Measurements from ENCODE around the gene CIDEA.
"Not testable (repeated sequence)": the region's sequence is repeated elsewhere in the genome, so short reads cannot be mapped to it uniquely, and the experiment has no call there.

The CIDEA gene

DNA sequence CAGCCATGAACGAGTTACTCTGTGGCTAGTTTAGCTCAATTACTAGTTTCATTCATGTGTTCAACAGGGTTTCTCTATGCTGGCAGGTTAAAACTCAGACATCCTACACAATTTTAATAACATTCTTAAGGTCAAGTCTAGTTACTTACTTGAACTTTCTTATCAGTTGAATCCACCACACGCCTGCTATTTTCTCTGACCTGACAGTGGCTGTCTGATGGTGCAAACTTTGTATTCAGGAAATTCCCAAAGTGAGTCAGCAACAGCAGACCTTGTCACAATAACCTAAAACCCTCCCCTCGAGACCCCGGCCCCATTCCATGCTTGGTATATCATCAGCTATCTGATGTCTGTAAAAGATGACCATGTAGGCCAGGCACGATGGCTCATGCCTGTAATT is 20.8 kb upstream of the CIDEA start:
- Mint-ChIP-seq H3K9me3 (no peaks in the 10 kb centered on the region), H3K4me3 (no peak overlapping the region), H3K27ac (no peak overlapping the region), H3K27me3 (ENCODE audit: low read depth) (peaks cover 11% of the 10 kb centered on the region), H3K4me1 (ENCODE audit: low read depth) (no peaks in the 10 kb centered on the region), H3K36me3 (ENCODE audit: low read depth) (no peaks in the 10 kb centered on the region)

DNA sequence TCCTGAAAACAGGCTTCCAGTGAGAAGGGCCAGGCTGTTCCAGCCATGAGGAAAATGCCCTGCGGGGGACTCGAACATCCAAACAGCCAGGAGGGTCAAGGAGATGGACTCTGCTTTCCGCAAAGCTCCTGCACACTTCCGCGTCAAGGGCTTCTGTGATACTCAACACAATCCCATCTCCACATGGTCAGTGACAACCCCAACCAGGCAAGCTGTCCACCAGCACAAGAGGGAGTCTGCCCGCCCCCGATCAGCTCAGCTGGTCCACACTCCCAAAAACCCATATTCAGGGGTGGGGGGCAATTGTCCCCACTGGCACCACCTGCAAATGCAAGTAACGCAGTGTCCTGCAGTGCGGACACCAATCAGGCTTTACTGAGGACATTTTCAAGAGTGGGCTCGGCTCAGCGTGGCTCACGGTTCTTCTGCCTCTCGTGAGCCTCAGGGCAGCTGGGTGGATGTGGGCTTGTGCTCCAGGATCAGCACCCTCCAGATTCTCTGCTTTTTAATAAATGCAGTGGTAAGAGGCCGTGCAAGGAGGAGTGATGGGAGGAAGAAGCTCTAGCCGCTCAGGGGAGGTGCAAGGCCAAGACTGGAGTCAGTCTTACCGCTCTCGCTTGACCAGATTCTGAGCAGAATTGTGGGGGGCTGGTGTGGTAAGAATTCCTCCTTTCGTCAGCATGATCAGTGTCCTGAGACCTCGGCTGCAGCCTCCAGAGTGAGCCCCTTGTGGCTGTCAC is 19.5 kb upstream of the CIDEA start:
- no peaks in the 10 kb centered on the region for H3K36me3 Mint-ChIP-seq (ENCODE audit: low read depth)
- no peak overlapping the region for H3K27ac Mint-ChIP-seq
- no peaks in the 10 kb centered on the region for H3K9me3 Mint-ChIP-seq
- H3K4me1 Mint-ChIP-seq (ENCODE audit: low read depth), result no peaks in the 10 kb centered on the region
- no peak overlapping the region for H3K4me3 Mint-ChIP-seq
- peaks cover 15% of the 10 kb centered on the region for H3K27me3 Mint-ChIP-seq (ENCODE audit: low read depth)

DNA sequence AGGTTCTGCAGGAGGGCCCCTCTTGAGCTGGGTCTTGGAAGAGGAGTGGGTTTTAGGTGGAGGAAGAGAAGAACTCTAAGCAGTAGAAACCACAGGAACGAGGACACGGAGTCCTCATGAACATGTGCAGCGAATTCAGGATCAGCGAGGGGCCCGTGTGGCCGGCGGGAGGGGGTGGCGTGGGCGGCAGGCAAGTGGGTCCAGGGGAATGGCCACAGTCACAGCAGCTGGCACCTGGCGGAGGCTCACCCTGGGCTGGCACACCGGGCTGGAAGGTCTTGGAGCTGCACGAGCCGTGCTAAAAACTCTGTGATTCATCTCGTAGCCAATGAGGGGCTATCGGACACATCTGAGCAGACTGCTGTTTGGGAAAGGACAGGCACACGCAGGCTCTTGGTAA is 18.0 kb upstream of the CIDEA start:
- H3K4me3 Mint-ChIP-seq, result no peak overlapping the region
- H3K27me3 Mint-ChIP-seq (ENCODE audit: low read depth), result peaks cover 17% of the 10 kb centered on the region
- H3K4me1 Mint-ChIP-seq (ENCODE audit: low read depth), result no peaks in the 10 kb centered on the region
- H3K27ac Mint-ChIP-seq, result no peak overlapping the region
- no peaks in the 10 kb centered on the region for H3K36me3 Mint-ChIP-seq (ENCODE audit: low read depth)
- no peaks in the 10 kb centered on the region for H3K9me3 Mint-ChIP-seq

DNA sequence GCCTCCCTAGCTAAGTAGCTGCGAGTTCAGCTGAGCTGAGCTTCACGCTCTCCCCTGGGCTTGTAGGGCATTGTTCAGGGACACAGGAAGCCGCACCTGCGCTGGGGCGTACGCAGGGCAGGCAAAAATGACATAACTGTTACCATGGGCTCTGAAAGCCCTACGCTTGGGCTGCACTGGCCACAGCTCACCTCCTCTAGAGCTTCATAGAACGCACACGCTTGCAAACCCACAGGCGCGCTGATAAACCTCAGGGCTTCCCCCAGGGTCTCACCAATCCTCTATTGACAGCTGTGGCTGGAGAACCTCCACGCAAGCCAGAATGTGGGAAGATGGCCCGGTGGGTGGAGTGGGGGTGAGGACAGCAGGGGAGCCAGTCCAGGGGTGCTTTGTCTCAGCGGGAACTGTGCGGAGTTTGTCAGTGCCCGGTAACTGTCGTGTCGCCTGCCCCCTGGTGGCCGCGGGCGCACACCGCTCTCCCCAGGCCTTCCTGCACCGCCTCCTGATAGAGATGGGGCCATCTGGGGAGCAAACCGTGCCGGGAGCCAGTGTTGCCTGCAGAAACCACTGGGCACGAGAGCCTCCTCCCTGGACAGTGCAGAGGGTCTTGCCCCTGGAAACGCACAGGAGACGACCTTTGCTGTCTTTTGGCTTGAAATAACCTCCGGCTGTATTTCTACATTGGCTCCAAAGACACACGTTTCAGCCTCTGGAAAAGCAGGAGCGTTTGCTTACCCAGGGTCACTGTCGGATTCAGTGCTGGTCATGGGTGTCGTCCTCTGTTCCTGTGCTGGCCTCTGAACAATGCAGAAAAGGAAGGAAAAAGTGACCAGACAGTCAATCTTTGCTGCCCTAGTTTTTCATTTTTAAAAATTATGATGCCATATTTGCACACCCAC is 17.0 kb upstream of the CIDEA start:
- peaks cover 21% of the 10 kb centered on the region for H3K27me3 Mint-ChIP-seq (ENCODE audit: low read depth)
- no peak overlapping the region for H3K27ac Mint-ChIP-seq
- H3K4me1 Mint-ChIP-seq (ENCODE audit: low read depth), result no peaks in the 10 kb centered on the region
- H3K9me3 Mint-ChIP-seq, result no peaks in the 10 kb centered on the region
- H3K36me3 Mint-ChIP-seq (ENCODE audit: low read depth), result no peaks in the 10 kb centered on the region
- no peak overlapping the region for H3K4me3 Mint-ChIP-seq

DNA sequence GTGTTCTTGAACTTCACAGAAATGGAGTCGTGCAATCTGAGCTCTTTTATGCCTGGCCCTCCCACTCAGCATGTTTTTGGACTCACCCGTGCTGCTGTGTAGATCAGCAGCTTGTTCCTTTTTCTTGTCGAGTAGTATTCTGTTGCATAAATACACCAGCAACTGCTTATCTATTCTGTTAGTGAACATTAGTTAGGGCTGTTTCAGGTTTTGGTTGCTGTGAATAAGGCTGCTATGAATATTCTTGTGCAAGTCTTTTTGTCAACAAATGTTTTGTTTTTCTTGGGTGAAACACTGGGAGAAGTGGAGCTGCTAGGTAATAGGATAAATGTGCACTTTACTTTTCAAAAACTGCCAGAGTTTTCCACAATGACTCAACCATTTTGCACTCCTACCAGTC is 15.3 kb upstream of the CIDEA start:
- Mint-ChIP-seq H3K4me1 (ENCODE audit: low read depth) (no peaks in the 10 kb centered on the region), H3K27me3 (ENCODE audit: low read depth) (peaks cover 21% of the 10 kb centered on the region), H3K4me3 (no peak overlapping the region), H3K27ac (no peak overlapping the region), H3K36me3 (ENCODE audit: low read depth) (no peaks in the 10 kb centered on the region), H3K9me3 (no peaks in the 10 kb centered on the region)

DNA sequence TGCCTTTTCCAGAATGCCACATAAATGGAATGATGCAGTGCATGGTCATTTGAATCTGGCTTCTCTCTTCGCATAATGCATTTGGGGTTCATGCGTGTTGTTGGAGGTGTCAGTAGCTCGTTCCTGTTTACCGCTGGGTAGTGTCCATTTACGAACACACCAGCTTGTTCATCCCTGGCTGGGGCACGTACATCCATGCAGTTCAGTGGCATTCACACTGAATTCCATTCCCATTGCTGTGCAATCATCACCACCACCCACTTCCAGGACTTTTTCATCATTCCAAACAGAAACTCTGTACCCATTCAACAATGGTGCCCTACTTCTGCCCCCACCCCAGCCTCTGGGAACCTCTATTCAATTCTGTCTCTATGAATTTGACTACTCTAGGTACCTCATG is 14.7 kb upstream of the CIDEA start:
- Mint-ChIP-seq H3K4me3 (no peak overlapping the region), H3K27me3 (ENCODE audit: low read depth) (peaks cover 21% of the 10 kb centered on the region), H3K4me1 (ENCODE audit: low read depth) (no peaks in the 10 kb centered on the region), H3K27ac (no peak overlapping the region), H3K36me3 (ENCODE audit: low read depth) (no peaks in the 10 kb centered on the region), H3K9me3 (no peaks in the 10 kb centered on the region)

DNA sequence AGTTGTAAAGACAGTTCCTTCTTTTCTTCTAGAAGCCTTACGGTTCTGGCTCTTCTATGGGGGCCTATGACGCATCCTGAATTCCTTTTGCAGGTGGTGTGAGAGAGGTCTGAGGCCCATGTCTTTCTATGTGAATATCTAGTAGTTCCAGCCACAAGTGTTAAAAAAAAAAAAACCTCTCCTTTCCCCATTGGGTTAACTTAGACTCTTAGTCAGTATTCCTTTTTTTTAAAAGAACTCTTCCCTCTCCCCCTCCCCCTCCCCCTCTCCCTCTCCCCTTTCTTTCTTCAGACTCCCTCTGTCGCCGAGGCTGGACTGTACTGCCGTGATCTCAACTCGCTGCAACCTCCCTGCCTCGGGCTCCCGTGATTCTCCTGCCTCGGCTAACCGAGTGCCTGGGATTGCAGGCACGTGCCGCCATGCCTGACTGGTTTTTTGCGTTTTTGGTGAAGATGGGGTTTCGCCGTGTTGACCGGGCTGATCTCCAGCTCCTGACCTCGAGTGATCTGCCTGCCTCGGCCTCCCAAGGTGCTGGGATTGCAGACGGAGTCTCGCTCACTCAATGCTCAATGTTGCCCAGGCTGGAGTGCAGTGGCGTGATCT is 11.4 kb upstream of the CIDEA start:
- no peaks in the 10 kb centered on the region for H3K36me3 Mint-ChIP-seq (ENCODE audit: low read depth)
- peaks cover 20% of the 10 kb centered on the region for H3K27me3 Mint-ChIP-seq (ENCODE audit: low read depth)
- H3K9me3 Mint-ChIP-seq, result no peaks in the 10 kb centered on the region
- H3K27ac Mint-ChIP-seq, result no peak overlapping the region
- no peaks in the 10 kb centered on the region for H3K4me1 Mint-ChIP-seq (ENCODE audit: low read depth)
- H3K4me3 Mint-ChIP-seq, result no peak overlapping the region

DNA sequence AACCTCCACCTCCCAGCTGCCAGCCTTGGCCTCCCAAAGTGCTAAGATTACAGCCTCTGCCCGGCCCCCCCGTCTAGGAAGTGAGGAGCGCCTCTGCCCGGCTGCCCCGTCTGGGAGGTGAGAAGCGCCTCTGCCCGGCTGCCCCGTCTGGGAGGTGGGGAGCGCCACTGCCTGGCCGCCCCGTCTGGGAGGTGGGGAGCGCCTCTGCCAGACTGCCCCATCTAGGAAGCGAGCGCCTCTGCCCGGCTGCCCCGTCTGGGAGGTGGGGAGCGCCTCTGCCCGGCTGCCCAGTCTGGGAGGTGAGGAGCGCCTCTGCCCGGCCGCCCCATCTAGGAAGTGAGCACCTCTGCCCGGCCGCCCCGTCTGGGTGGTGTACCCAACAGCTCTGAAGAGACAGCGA is 10.9 kb upstream of the CIDEA start:
- not testable (repeated sequence) for H3K4me1 Mint-ChIP-seq (ENCODE audit: low read depth); H3K27ac Mint-ChIP-seq; H3K36me3 Mint-ChIP-seq (ENCODE audit: low read depth); H3K4me3 Mint-ChIP-seq; H3K9me3 Mint-ChIP-seq
- H3K27me3 Mint-ChIP-seq (ENCODE audit: low read depth), result peaks cover 19% of the 10 kb centered on the region

DNA sequence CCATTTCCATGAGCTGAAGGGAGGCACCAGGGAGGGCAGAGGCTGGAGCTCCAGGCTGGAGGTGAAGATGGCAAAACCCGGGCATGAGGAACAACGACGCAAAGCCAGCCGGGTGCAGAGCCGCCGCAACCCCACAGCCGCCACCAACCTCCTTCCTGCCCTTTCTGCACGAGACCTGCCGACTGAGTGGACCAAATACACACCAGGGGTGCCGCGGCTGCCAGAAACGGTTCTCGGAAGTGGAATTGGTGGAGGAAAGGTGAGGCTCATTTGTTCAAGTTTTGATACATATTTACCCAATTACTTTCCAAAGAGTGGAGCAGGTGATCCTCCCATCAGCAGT is 8.4 kb upstream of the CIDEA start:
- H3K4me3 Mint-ChIP-seq, result no peak overlapping the region
- H3K27me3 Mint-ChIP-seq (ENCODE audit: low read depth), result peaks cover 21% of the 10 kb centered on the region
- H3K27ac Mint-ChIP-seq, result no peak overlapping the region
- no peaks in the 10 kb centered on the region for H3K9me3 Mint-ChIP-seq
- no peaks in the 10 kb centered on the region for H3K36me3 Mint-ChIP-seq (ENCODE audit: low read depth)
- H3K4me1 Mint-ChIP-seq (ENCODE audit: low read depth), result no peaks in the 10 kb centered on the region

DNA sequence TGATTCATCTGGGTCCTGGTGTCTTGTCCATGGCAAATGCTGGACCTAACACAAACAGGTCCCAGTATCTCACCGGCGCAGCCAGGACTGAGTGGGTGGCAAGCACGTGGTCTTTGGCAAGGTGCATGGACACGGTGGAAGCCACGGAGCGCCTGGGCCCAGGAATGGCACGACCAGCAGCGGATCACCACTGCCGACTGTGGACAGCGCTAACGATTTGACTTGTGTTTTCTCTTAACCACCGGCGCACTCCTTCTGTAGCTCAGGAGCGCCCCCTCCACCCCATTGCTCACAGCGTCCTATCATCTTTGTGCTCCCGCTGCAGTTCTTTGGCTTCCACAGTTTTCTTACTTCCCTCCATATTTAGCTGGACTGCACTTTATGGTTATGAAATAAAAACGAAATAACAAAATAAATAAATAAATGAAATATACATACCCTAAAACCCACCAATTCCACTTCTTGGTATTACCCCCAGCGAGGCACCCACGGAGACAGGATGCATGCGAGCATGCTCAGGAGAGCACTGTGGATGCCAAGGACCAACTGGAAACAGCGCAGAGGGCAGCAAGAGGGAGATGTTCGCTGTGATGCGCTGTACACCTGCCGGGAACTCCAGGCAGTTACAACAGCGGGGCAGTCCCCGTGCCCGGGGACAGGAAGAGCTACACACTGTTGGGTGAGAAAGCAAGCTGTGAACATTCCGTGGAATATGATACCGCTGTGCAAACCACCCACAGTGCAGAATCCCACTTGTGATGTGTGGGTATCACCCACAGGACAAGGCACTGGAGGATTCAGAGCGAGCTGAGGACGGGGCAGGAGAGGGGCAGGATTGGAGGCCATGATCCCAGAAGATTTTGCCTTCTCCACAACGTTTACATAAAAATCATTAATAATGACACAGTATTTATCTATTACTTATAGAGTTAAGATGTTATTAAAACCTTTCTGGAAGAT is 7.0 kb upstream of the CIDEA start:
- no peak overlapping the region for H3K4me3 Mint-ChIP-seq
- H3K4me1 Mint-ChIP-seq (ENCODE audit: low read depth), result no peaks in the 10 kb centered on the region
- no peak overlapping the region for H3K27ac Mint-ChIP-seq
- H3K27me3 Mint-ChIP-seq (ENCODE audit: low read depth), result peaks cover 29% of the 10 kb centered on the region
- no peaks in the 10 kb centered on the region for H3K9me3 Mint-ChIP-seq
- H3K36me3 Mint-ChIP-seq (ENCODE audit: low read depth), result no peaks in the 10 kb centered on the region

DNA sequence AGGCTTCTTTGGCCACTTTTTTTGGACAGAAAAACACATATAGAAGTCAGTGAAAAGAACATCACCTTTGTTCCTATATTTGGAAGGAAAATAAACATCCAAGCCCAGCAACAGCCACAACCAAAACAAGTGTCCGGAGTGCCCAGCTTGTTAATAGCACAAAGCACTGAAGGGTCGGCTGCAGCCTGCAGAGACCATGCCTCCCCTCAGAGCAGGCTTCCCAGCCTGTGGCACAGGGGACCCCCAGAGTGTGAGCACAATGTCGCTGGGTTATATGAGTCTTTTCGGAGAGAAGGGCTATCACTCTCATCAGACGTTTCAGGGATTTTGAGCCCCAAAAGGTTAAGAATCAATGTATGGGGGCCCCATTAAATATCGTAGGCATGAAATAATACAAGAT is 6.2 kb upstream of the CIDEA start:
- H3K27ac Mint-ChIP-seq, result no peak overlapping the region
- H3K9me3 Mint-ChIP-seq, result no peaks in the 10 kb centered on the region
- no peaks in the 10 kb centered on the region for H3K36me3 Mint-ChIP-seq (ENCODE audit: low read depth)
- no peak overlapping the region for H3K4me3 Mint-ChIP-seq
- H3K4me1 Mint-ChIP-seq (ENCODE audit: low read depth), result no peaks in the 10 kb centered on the region
- peaks cover 37% of the 10 kb centered on the region for H3K27me3 Mint-ChIP-seq (ENCODE audit: low read depth)

DNA sequence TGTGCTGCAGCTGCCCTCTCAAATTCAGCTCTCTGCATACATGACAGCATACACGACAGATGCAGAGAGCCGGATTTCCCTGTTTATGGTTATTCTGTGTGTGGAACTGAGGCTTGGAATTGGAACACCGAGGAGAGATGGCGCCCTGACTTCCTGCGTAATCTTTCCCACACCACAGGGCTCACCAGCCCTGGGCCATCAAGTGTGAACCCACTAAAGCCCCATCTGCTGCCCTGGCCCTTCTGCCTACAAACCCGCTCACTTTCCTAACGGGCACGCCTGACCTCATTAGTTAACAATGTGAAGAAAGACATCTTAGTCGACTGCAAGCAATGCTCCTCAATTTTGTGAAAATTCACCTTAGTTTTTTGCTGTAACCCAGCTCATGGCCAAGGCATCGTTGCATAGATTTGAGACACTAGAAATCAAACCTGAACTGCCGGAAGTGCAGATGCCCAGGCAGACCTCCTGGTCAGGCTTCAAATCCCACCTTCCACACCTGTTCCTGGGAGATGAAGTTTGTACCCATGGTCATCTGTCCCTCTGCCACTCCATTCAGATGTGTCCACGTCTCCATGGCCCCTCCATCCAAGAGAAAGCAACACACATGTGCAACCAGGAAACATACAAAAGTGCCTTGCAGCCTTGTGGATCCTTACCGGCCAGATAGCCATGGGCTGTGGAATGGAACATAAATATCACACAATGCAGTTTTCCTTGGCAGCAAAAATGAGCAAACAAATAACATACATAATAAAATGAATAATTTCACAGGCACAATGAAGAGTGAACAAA is 5.0 kb upstream of the CIDEA start:
- Mint-ChIP-seq H3K4me3 (no peak overlapping the region), H3K27me3 (ENCODE audit: low read depth) (peaks cover 47% of the 10 kb centered on the region), H3K36me3 (ENCODE audit: low read depth) (no peaks in the 10 kb centered on the region), H3K4me1 (ENCODE audit: low read depth) (no peaks in the 10 kb centered on the region), H3K9me3 (no peaks in the 10 kb centered on the region), H3K27ac (no peak overlapping the region)

DNA sequence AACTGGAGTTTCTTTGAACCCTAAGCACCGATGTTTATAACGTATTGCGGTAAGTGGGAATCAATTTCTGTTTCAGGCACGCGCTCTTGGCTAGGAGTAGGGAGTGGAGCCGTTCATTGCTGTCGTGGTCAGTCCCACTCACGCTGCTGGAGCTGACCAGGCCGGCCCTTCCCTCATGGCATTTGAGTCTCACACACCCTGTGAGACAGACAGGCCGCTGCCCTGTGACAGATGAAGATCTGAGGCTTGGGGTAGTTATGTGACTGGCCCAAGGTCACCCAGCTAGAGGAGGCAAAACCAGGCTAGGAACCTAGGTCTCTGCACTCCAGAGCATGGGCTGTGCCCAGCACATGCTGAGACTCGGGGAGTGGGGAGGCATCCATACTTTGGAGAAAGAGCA is 2.9 kb upstream of the CIDEA start:
- Mint-ChIP-seq H3K9me3 (no peaks in the 10 kb centered on the region), H3K27me3 (ENCODE audit: low read depth) (peaks cover 59% of the 10 kb centered on the region), H3K36me3 (ENCODE audit: low read depth) (no peaks in the 10 kb centered on the region), H3K4me1 (ENCODE audit: low read depth) (no peaks in the 10 kb centered on the region), H3K4me3 (no peak overlapping the region), H3K27ac (no peak overlapping the region)

DNA sequence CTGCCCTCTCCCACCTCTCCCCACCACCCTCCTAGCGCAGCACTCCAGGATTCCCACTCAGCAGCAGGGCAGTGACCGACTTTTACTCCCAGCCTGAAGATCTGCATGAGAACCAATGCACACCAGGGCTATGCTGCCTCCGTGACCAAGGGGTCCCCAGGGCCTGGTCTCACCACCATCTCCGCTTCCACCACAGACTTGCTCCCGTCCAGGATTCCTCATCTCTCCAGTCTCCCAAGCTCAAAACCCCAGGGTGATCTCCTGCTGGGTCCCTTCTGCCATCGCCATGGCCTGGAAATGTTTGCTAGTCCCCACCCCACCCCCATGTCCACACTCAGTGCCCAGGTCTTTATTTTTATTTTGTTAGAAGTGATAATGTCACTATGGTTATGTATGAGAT is 2.1 kb upstream of the CIDEA start:
- H3K4me3 Mint-ChIP-seq, result no peak overlapping the region
- H3K4me1 Mint-ChIP-seq (ENCODE audit: low read depth), result no peaks in the 10 kb centered on the region
- H3K9me3 Mint-ChIP-seq, result no peaks in the 10 kb centered on the region
- H3K27ac Mint-ChIP-seq, result no peak overlapping the region
- peaks cover 66% of the 10 kb centered on the region for H3K27me3 Mint-ChIP-seq (ENCODE audit: low read depth)
- no peaks in the 10 kb centered on the region for H3K36me3 Mint-ChIP-seq (ENCODE audit: low read depth)
